ENCODE measurements around the gene GPS1. TPM values are rescaled to one million over a fixed set of nuclear protein-coding genes. Genes with fewer than 3 reads are reported as not detected.

GPS1 gene
- total RNA-seq, 1 donor from 2014 or later, result 102 TPM

- no peaks in the 10 kb centered on the region for H3K4me1 ChIP-seq (ENCODE audit: insufficient read depth, low read length)
- no peak overlapping the region for H3K4me2 ChIP-seq (ENCODE audit: low read length)
- no peaks in the 10 kb centered on the region for H3K9me3 ChIP-seq (ENCODE audit: insufficient read depth, low read depth, low read length)
- DNase-seq (ENCODE audit: low read depth), result no peak
- H3K9ac ChIP-seq (ENCODE audit: low read length), result no peak overlapping the region
- H3K27ac ChIP-seq (ENCODE audit: low read depth, low read length), result no peak overlapping the region
- Mint-ChIP-seq H3K36me3 (ENCODE audit: low read depth, unreplicated experiment) (peaks cover 3% of the 10 kb centered on the region), H3K27ac (ENCODE audit: unreplicated experiment) (no peak overlapping the region), H3K4me1 (ENCODE audit: low read depth, unreplicated experiment) (no peaks in the 10 kb centered on the region), H3K9me3 (ENCODE audit: unreplicated experiment) (no peaks in the 10 kb centered on the region), H3K27me3 (ENCODE audit: low read depth, unreplicated experiment) (no peaks in the 10 kb centered on the region), H3K4me3 (ENCODE audit: unreplicated experiment) (no peak overlapping the region)
- peaks cover 19% of the 10 kb centered on the region for H3K79me2 ChIP-seq (ENCODE audit: insufficient read depth, low read length)
- H3K4me3 ChIP-seq (ENCODE audit: insufficient read depth, low read depth, low read length), result no peak overlapping the region
- TF ChIP-seq EZH2 (IDR thresholded peaks at IDR 0.05; ENCODE audit: insufficient read depth, low read length) (no peak), CTCF (IDR thresholded peaks at IDR 0.05; ENCODE audit: insufficient read depth, low read depth, low read length) (no peak)
- no peak for FAIRE-seq
- H4K20me1 ChIP-seq (ENCODE audit: insufficient read depth, low read length), result peaks cover 52% of the 10 kb centered on the region
- no peak overlapping the region for H2AFZ ChIP-seq (ENCODE audit: low read depth, low read length)
- H3K36me3 ChIP-seq (ENCODE audit: insufficient read depth, low read length), result peaks cover 5% of the 10 kb centered on the region
- H3K27me3 ChIP-seq (ENCODE audit: insufficient read depth, low read length), result no peaks in the 10 kb centered on the region
Measured at GRCh38 chr17:82058855-82059249, 7.2 kb downstream of the GPS1 start.

- no peaks in the 10 kb centered on the region for H3K4me1 ChIP-seq (ENCODE audit: insufficient read depth, low read length)
- no peaks in the 10 kb centered on the region for H3K9me3 ChIP-seq (ENCODE audit: insufficient read depth, low read depth, low read length)
- Mint-ChIP-seq H3K9me3 (ENCODE audit: unreplicated experiment) (no peaks in the 10 kb centered on the region), H3K4me1 (ENCODE audit: low read depth, unreplicated experiment) (no peaks in the 10 kb centered on the region), H3K36me3 (ENCODE audit: low read depth, unreplicated experiment) (peaks cover 3% of the 10 kb centered on the region), H3K27ac (ENCODE audit: unreplicated experiment) (no peak overlapping the region), H3K27me3 (ENCODE audit: low read depth, unreplicated experiment) (no peaks in the 10 kb centered on the region), H3K4me3 (ENCODE audit: unreplicated experiment) (no peak overlapping the region)
- FAIRE-seq, result no peak
- no peaks in the 10 kb centered on the region for H3K27me3 ChIP-seq (ENCODE audit: insufficient read depth, low read length)
- H3K27ac ChIP-seq (ENCODE audit: low read depth, low read length), result no peak overlapping the region
- TF ChIP-seq EZH2 (IDR thresholded peaks at IDR 0.05; ENCODE audit: insufficient read depth, low read length), result no peak
- TF ChIP-seq CTCF (IDR thresholded peaks at IDR 0.05; ENCODE audit: insufficient read depth, low read depth, low read length), result no peak
- peaks cover 19% of the 10 kb centered on the region for H3K79me2 ChIP-seq (ENCODE audit: insufficient read depth, low read length)
- DNase-seq (ENCODE audit: low read depth), result no peak
- no peak overlapping the region for H3K4me2 ChIP-seq (ENCODE audit: low read length)
- peaks cover 5% of the 10 kb centered on the region for H3K36me3 ChIP-seq (ENCODE audit: insufficient read depth, low read length)
- H2AFZ ChIP-seq (ENCODE audit: low read depth, low read length), result no peak overlapping the region
- no peak overlapping the region for H3K9ac ChIP-seq (ENCODE audit: low read length)
- peaks cover 57% of the 10 kb centered on the region for H4K20me1 ChIP-seq (ENCODE audit: insufficient read depth, low read length)
- H3K4me3 ChIP-seq (ENCODE audit: insufficient read depth, low read depth, low read length), result no peak overlapping the region
Measured at GRCh38 chr17:82059272-82060000, 7.7 kb downstream of the GPS1 start.

GRCh38 chr17:82060001-82060380, 8.3 kb downstream of the GPS1 start:
- Histone ChIP-seq H3K4me2 (ENCODE audit: low read length) (no peak overlapping the region), H2AFZ (ENCODE audit: low read depth, low read length) (no peak overlapping the region), H3K79me2 (ENCODE audit: insufficient read depth, low read length) (peaks cover 22% of the 10 kb centered on the region), H3K27ac (ENCODE audit: low read depth, low read length) (no peak overlapping the region), H3K9me3 (ENCODE audit: insufficient read depth, low read depth, low read length) (no peaks in the 10 kb centered on the region), H3K4me3 (ENCODE audit: insufficient read depth, low read depth, low read length) (no peak overlapping the region), H3K9ac (ENCODE audit: low read length) (no peak overlapping the region), H3K27me3 (ENCODE audit: insufficient read depth, low read length) (no peaks in the 10 kb centered on the region), H3K4me1 (ENCODE audit: insufficient read depth, low read length) (peaks cover 4% of the 10 kb centered on the region), H4K20me1 (ENCODE audit: insufficient read depth, low read length) (peaks cover 57% of the 10 kb centered on the region), H3K36me3 (ENCODE audit: insufficient read depth, low read length) (peaks cover 5% of the 10 kb centered on the region)
- no peaks in the 10 kb centered on the region for H3K27me3 Mint-ChIP-seq (ENCODE audit: low read depth, unreplicated experiment)
- no peaks in the 10 kb centered on the region for H3K4me1 Mint-ChIP-seq (ENCODE audit: low read depth, unreplicated experiment)
- FAIRE-seq (no peak), DNase-seq (ENCODE audit: low read depth) (no peak)
- H3K9me3 Mint-ChIP-seq (ENCODE audit: unreplicated experiment), result no peaks in the 10 kb centered on the region
- peaks cover 3% of the 10 kb centered on the region for H3K36me3 Mint-ChIP-seq (ENCODE audit: low read depth, unreplicated experiment)
- no peak overlapping the region for H3K4me3 Mint-ChIP-seq (ENCODE audit: unreplicated experiment)
- TF ChIP-seq CTCF (IDR thresholded peaks at IDR 0.05; ENCODE audit: insufficient read depth, low read depth, low read length) (no peak), EZH2 (IDR thresholded peaks at IDR 0.05; ENCODE audit: insufficient read depth, low read length) (no peak)
- no peak overlapping the region for H3K27ac Mint-ChIP-seq (ENCODE audit: unreplicated experiment)
